HUES6 (cell line): ENCODE results near the gene ST3GAL2.
"Not testable (repeated sequence)": the region's sequence is repeated elsewhere in the genome, so short reads cannot be mapped to it uniquely, and the experiment has no call there.

Experiments used
- H3K27ac ChIP-seq: 2 replicates; pipeline ENCODE4 v1.7.0; 2013; ENCODE audit warnings: low read depth, mild to moderate bottlenecking, low read length, inconsistent platforms
- H3K27me3 ChIP-seq: 2 replicates; pipeline ENCODE4 v1.6.1; 2013; ENCODE audit warnings: low read length; ENCODE audit not compliant: control insufficient read depth, insufficient read depth
- H3K36me3 ChIP-seq: 2 replicates; pipeline ENCODE4 v1.6.1; 2013; ENCODE audit warnings: low read length; ENCODE audit not compliant: control insufficient read depth, insufficient read depth
- H3K4me1 ChIP-seq: 2 replicates; pipeline ENCODE4 v1.6.1; 2013; ENCODE audit warnings: low read length; ENCODE audit not compliant: control insufficient read depth, insufficient read depth
- H3K4me3 ChIP-seq: 2 replicates; pipeline ENCODE4 v1.5.1; 2013; ENCODE audit warnings: low read depth, low read length
- H3K9ac ChIP-seq: one replicate; pipeline ENCODE4 v1.6.1; 2013; ENCODE audit warnings: mild to moderate bottlenecking, low read length
- H3K9me3 ChIP-seq: 2 replicates; pipeline ENCODE4 v1.6.1; 2013; ENCODE audit warnings: low read depth, low read length; ENCODE audit not compliant: control insufficient read depth, insufficient read depth

The ST3GAL2 gene

GRCh38 chr16:70392606-70393005 is 46.3 kb downstream of the ST3GAL2 start:
- H3K27me3 ChIP-seq: no peaks in the 10 kb centered on the region
- no peak overlapping the region for H3K9ac ChIP-seq
- H3K36me3 ChIP-seq: peaks cover 51% of the 10 kb centered on the region
- H3K4me1 ChIP-seq: no peaks in the 10 kb centered on the region; the same call in 1 of the 2 replicates
- no peaks in the 10 kb centered on the region for H3K9me3 ChIP-seq
- H3K27ac ChIP-seq: no peak overlapping the region
- no peak overlapping the region for H3K4me3 ChIP-seq

DNA sequence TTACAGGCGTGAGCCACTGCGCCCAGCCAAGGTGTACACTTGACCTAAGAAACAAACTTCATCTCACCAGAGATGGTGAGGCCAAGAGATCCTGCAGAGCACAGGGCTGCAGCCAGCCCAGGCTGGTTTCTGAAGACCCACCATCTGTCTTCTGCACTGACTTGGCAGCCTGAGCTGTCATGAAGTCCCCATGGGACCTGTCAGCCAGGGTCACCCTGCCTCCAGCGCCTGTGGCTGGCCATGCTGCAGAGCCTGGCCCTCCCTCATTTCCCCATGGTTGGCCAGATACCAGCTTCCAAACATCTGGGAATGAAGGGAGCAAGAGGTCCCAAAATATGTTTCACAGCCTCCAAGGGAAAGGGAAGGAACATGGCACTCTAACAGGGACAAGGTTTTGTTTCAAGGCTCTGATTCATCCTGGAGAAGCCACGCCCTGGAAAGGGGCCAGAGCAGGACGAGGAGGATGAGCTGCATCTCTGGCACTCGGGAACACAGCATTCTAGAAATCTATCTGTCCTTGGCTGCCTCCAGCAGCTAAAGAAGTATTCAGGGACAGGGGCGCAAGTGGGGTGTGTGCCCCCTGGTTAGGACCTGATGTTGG is 46.9 kb downstream of the ST3GAL2 start:
- peaks cover 55% of the 10 kb centered on the region for H3K36me3 ChIP-seq

GRCh38 chr16:70391446-70391845 is 47.5 kb downstream of the ST3GAL2 start:
- no peak overlapping the region for H3K4me3 ChIP-seq
- H3K9ac ChIP-seq: no peak overlapping the region
- H3K9me3 ChIP-seq: no peaks in the 10 kb centered on the region
- no peaks in the 10 kb centered on the region for H3K27me3 ChIP-seq
- H3K4me1 ChIP-seq: no peaks in the 10 kb centered on the region; the same call in 1 of the 2 replicates
- H3K36me3 ChIP-seq: peaks cover 57% of the 10 kb centered on the region
- no peak overlapping the region for H3K27ac ChIP-seq

More for the DNA sequence above, 46.9 kb downstream of the ST3GAL2 start:
- no peaks in the 10 kb centered on the region for H3K9me3 ChIP-seq
- H3K27me3 ChIP-seq: no peaks in the 10 kb centered on the region
- no peak overlapping the region for H3K27ac ChIP-seq
- H3K4me3 ChIP-seq: no peak overlapping the region
- H3K4me1 ChIP-seq: no peaks in the 10 kb centered on the region; the same call in 1 of the 2 replicates
- no peak overlapping the region for H3K9ac ChIP-seq

DNA sequence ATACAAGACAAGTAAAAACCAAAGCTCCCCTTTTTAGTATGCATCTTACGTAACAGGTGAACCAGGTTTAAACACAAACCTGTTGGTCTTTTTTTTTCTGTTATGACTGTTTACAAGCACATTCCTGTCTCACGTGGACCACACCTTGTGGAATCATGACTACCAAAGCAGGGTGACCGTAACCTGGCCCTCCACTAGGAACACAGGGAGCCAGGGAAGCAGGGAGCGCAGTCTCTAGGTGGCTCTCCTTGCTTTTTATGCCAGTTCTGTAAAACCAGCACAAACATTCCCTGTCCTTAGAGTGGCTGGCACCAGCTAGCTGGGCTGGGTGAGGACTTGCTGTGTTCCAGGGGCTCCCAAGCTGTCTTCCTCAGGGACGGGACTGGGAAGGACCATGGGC is 48.1 kb downstream of the ST3GAL2 start:
- H3K36me3 ChIP-seq: peaks cover 60% of the 10 kb centered on the region
- no peaks in the 10 kb centered on the region for H3K9me3 ChIP-seq
- H3K4me1 ChIP-seq: no peaks in the 10 kb centered on the region; the same call in 1 of the 2 replicates
- no peak overlapping the region for H3K27ac ChIP-seq
- H3K4me3 ChIP-seq: no peak overlapping the region
- no peak overlapping the region for H3K9ac ChIP-seq
- H3K27me3 ChIP-seq: no peaks in the 10 kb centered on the region

GRCh38 chr16:70388006-70388680 is 50.8 kb downstream of the ST3GAL2 start:
- H3K9ac ChIP-seq: no peak overlapping the region

DNA sequence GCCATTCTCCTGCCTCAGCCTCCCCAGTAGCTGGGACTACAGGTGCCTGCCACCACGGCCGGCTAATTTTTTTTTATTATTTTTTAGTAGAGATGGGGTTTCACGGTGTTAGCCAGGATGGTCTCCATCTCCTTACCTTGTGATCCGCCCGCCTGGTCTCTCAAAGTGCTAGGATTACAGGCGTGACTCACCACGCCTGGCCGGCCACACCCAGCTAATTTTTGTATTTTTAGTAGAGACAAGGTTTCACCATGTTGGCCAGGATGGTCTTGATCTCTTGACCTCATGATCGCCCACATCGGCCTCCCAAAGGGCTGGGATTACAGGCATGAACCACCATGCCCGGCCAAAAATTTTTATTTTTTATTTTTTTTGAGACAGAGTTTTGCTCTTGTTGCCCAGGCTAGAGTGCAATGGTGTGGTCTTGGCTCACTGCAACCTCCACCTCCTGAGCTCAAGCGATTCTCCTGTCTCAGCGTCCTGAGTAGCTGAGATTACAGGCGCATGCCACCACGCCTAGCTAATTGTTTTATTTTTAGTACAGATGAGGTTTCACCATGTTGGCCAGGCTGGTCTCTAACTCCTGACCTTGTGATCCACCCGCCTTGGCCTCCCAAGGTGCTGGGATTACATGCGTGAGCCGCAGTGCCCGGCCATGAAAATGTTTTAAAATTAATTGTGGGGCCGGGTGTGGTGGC is 52.5 kb downstream of the ST3GAL2 start:
- not testable (repeated sequence) for H3K9ac ChIP-seq, H3K4me1 ChIP-seq, H3K4me3 ChIP-seq, H3K27me3 ChIP-seq, H3K27ac ChIP-seq, H3K9me3 ChIP-seq
- peaks cover 45% of the 10 kb centered on the region for H3K36me3 ChIP-seq

More at GRCh38 chr16:70388006-70388680, 50.8 kb downstream of the ST3GAL2 start:
- H3K27ac ChIP-seq: no peak overlapping the region
- H3K4me1 ChIP-seq: no peaks in the 10 kb centered on the region
- H3K36me3 ChIP-seq: peaks cover 51% of the 10 kb centered on the region
- no peaks in the 10 kb centered on the region for H3K9me3 ChIP-seq
- no peaks in the 10 kb centered on the region for H3K27me3 ChIP-seq
- H3K4me3 ChIP-seq: no peak overlapping the region

DNA sequence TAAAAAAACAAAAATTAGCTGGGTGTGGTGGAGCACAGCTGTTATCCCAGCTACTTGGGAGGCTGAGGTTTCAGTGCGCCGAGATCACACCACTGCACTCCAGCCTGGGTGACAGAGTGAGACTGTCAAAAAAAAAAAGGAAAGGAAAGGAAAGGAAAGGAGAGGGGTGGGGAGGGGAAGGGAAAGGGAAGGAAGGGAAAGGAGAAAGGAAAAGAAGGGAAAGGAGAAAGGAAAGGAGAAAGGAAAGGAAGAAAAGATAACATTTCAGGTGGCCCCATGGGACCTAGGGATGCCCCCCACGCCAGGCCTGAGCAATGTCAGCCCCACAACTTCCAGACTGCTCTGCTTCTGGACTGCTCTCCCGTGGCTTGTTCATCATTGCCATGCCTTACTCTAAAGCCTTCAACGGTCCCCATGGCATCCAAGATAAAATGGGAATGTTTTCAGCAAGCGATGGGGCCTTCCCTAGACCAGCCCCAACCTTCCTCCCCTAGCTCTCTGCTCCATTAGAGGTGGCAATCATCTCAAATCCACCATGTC is 55.4 kb downstream of the ST3GAL2 start:
- H3K27ac ChIP-seq: no peak overlapping the region
- H3K36me3 ChIP-seq: peaks cover 42% of the 10 kb centered on the region

DNA sequence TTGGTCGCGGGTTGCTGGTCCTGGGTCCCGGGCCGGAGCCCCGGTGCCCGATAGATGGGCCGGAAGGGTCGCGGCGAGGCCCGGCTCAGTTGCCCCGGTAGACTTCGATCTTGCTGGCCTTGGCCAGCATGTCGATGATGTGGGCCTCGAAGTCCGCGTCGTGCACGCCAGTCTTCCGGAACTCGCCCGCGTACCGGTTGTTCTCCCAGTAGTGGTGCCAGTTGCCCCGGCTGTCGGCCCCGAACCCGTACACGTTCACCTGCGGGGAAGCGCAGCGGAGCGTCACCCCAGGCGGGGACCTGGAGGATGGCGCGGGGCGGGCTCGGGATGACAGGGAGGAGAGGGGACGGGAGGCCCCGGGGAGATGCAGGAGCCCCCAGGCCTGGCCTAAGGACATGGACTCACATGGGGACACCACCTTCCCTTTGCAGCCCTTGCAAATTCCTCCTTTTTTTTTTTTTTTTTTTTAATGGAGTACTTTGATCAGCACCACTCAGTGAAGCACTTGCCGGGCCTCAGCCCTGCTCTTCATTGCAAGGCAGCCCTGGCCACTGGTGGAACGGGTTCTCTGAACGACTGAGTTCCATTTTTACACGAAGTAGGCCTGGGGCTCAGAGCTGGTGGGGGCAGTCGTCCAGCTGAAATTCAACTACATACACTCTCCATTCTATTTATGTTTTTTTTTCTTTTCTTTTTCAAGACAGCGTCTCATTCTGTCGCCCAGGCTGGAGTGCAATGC is 57.1 kb downstream of the ST3GAL2 start:
- Histone ChIP-seq H3K4me3 (peak overlapping the region; percentile 98), H3K27me3 (no peaks in the 10 kb centered on the region), H3K9ac (peak overlapping the region; percentile 77), H3K4me1 (no peaks in the 10 kb centered on the region), H3K27ac (peak overlapping the region; percentile 44; the same call in 1 of the 2 replicates), H3K9me3 (no peaks in the 10 kb centered on the region), H3K36me3 (peaks cover 30% of the 10 kb centered on the region)

More for the DNA sequence above, 55.4 kb downstream of the ST3GAL2 start:
- no peak overlapping the region for H3K4me3 ChIP-seq
- H3K27me3 ChIP-seq: no peaks in the 10 kb centered on the region
- no peaks in the 10 kb centered on the region for H3K4me1 ChIP-seq
- no peaks in the 10 kb centered on the region for H3K9me3 ChIP-seq
- H3K9ac ChIP-seq: no peak overlapping the region

DNA sequence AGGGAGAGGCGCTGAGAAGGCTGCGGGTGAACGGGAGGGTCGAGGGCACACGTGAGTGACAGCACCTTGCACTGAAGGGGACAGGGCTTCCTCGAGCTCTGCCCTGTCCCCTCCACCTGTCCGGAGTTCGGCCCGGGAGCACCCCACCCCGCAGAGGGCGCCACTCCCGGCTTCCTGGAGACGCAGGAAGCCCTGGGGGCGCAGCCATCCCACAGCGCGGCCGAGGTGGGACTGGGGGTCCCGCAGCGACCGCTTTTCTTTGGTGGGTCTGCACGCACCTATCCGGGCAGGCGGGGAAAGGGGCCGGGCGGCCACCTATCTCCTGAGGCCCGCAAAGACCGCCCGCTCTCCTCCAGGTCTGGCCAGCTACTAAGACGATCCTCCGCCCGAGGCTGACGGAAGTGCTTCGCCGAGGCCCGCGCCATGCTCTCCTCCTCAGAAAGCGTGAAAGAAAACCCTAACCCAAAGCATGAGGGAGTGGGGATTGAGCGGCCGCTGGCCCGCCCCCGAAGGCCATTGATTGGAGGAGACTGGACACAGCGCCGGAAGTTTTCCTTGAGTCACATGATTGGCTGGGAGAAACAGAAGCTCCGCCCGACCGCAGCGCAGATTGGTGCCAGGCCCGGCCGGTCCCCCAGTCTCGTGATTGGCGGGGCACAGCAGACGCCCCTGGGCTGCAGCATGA is 57.8 kb downstream of the ST3GAL2 start:
- H3K4me3 ChIP-seq: peak overlapping the region; percentile 98
- H3K36me3 ChIP-seq: peaks cover 34% of the 10 kb centered on the region
- peak overlapping the region; percentile 97 for H3K27ac ChIP-seq
- H3K27me3 ChIP-seq: no peaks in the 10 kb centered on the region
- no peaks in the 10 kb centered on the region for H3K4me1 ChIP-seq
- H3K9ac ChIP-seq: peak overlapping the region; percentile 98
- no peaks in the 10 kb centered on the region for H3K9me3 ChIP-seq

GRCh38 chr16:70380248-70380918 is 58.5 kb downstream of the ST3GAL2 start:
- Histone ChIP-seq H3K9ac (peak overlapping the region; percentile 98), H3K27me3 (no peaks in the 10 kb centered on the region), H3K27ac (peak overlapping the region; percentile 97), H3K4me3 (peak overlapping the region; percentile 98), H3K9me3 (no peaks in the 10 kb centered on the region), H3K36me3 (peaks cover 33% of the 10 kb centered on the region), H3K4me1 (no peaks in the 10 kb centered on the region)
